Stimulated activated CD4-positive, alpha-beta T cell treated with anti-CD3 and anti-CD28 coated beads, TNF-alpha, amount 100 ng/mL, for 4 hours (primary cell): ENCODE results near the gene OPA1.

Source experiments
- DNase-seq, 3 experiments: peaks; one replicate each; pipeline ENCODE4 v3.0.0-alpha.2; 2020; ENCODE audit warnings: low read depth in 3 of 3

OPA1 gene

GRCh38 chr3:193737191-193737751, 144.3 kb downstream of the OPA1 start:
- no peak for DNase-seq

GRCh38 chr3:193742628-193743027, 149.6 kb downstream of the OPA1 start:
- DNase-seq = no peak

GRCh38 chr3:193743702-193744047, 150.7 kb downstream of the OPA1 start:
- no peak for DNase-seq

- no peak for DNase-seq
These were observed 151.2 kb downstream of the OPA1 start for GRCh38 chr3:193744048-193744821.

GRCh38 chr3:193744822-193745684, 152.0 kb downstream of the OPA1 start:
- no peak for DNase-seq

GRCh38 chr3:193746832-193747231, 153.8 kb downstream of the OPA1 start:
- no peak for DNase-seq
